ENCODE measurements around the gene KREMEN2.
A peak's percentile ranks its signal among the peaks of the same experiment; 100 is the strongest.

Gene KREMEN2

GRCh38 chr16:2966808-2967191 is 2.7 kb downstream of the KREMEN2 start:
- Mint-ChIP-seq H3K36me3 (ENCODE audit: low read depth) (peaks cover 5% of the 10 kb centered on the region), H3K9me3 (no peaks in the 10 kb centered on the region), H3K4me1 (peaks cover 37% of the 10 kb centered on the region), H3K27me3 (peaks cover 39% of the 10 kb centered on the region), H3K4me3 (no peak overlapping the region), H3K27ac (no peak overlapping the region)
- DNase-seq (no peak), ATAC-seq (no peak)

- Mint-ChIP-seq H3K27ac (no peak overlapping the region), H3K36me3 (ENCODE audit: low read depth) (peaks cover 9% of the 10 kb centered on the region), H3K27me3 (peaks cover 36% of the 10 kb centered on the region), H3K4me1 (peaks cover 37% of the 10 kb centered on the region), H3K9me3 (no peaks in the 10 kb centered on the region), H3K4me3 (no peak overlapping the region)
- no peak for ATAC-seq
- no peak for DNase-seq
Measured at GRCh38 chr16:2967211-2967631, 3.1 kb downstream of the KREMEN2 start.

- Mint-ChIP-seq H3K27ac (no peak overlapping the region), H3K36me3 (ENCODE audit: low read depth) (peaks cover 15% of the 10 kb centered on the region), H3K9me3 (no peaks in the 10 kb centered on the region), H3K4me3 (no peak overlapping the region), H3K4me1 (peaks cover 37% of the 10 kb centered on the region), H3K27me3 (peaks cover 32% of the 10 kb centered on the region)
- no peak for ATAC-seq
- no peak for DNase-seq
Measured at GRCh38 chr16:2967721-2968161, 3.7 kb downstream of the KREMEN2 start.

- Mint-ChIP-seq H3K27ac (no peak overlapping the region), H3K9me3 (no peaks in the 10 kb centered on the region), H3K4me3 (peak overlapping the region; percentile 69), H3K36me3 (ENCODE audit: low read depth) (peaks cover 17% of the 10 kb centered on the region), H3K4me1 (peaks cover 34% of the 10 kb centered on the region), H3K27me3 (peaks cover 30% of the 10 kb centered on the region)
- DNase-seq (no peak), ATAC-seq (no peak)
Measured at GRCh38 chr16:2968368-2968737, 4.3 kb downstream of the KREMEN2 start.

- H3K9me3 Mint-ChIP-seq = no peaks in the 10 kb centered on the region
- ATAC-seq (peak; percentile 68), DNase-seq (peak; percentile 88)
- peaks cover 27% of the 10 kb centered on the region for H3K27me3 Mint-ChIP-seq
- peaks cover 18% of the 10 kb centered on the region for H3K36me3 Mint-ChIP-seq (ENCODE audit: low read depth)
- H3K4me3 Mint-ChIP-seq = peak within 1 kb of the TSS; percentile 74
- H3K4me1 Mint-ChIP-seq = peaks cover 31% of the 10 kb centered on the region
- no peak within 1 kb of the TSS for H3K27ac Mint-ChIP-seq
Measured at GRCh38 chr16:2968738-2969544, 4.9 kb downstream of the KREMEN2 start, which contains the start of gene PAQR4. PAQR4 (plus strand) TSS chr16:2969348; CDS start chr16:2969675, 327 bp downstream.

GRCh38 chr16:2969545-2970521 is 5.8 kb downstream of the KREMEN2 start:
- H3K36me3 Mint-ChIP-seq (ENCODE audit: low read depth) = peaks cover 18% of the 10 kb centered on the region
- no peaks in the 10 kb centered on the region for H3K9me3 Mint-ChIP-seq
- H3K4me1 Mint-ChIP-seq = peaks cover 28% of the 10 kb centered on the region
- ATAC-seq (peak; percentile 78), DNase-seq (peak; percentile 90)
- peaks cover 24% of the 10 kb centered on the region for H3K27me3 Mint-ChIP-seq
- peak overlapping the region; percentile 74 for H3K4me3 Mint-ChIP-seq
- H3K27ac Mint-ChIP-seq = no peak overlapping the region

GRCh38 chr16:2970563-2970962 is 6.5 kb downstream of the KREMEN2 start:
- peaks cover 19% of the 10 kb centered on the region for H3K27me3 Mint-ChIP-seq
- H3K4me3 Mint-ChIP-seq = peak overlapping the region; percentile 74
- ATAC-seq = no peak
- no peak overlapping the region for H3K27ac Mint-ChIP-seq
- peaks cover 24% of the 10 kb centered on the region for H3K4me1 Mint-ChIP-seq
- H3K9me3 Mint-ChIP-seq = no peaks in the 10 kb centered on the region
- H3K36me3 Mint-ChIP-seq (ENCODE audit: low read depth) = peaks cover 18% of the 10 kb centered on the region
- DNase-seq = no peak

GRCh38 chr16:2971134-2971984 is 7.3 kb downstream of the KREMEN2 start:
- no peak overlapping the region for H3K27ac Mint-ChIP-seq
- H3K36me3 Mint-ChIP-seq (ENCODE audit: low read depth) = peaks cover 18% of the 10 kb centered on the region
- H3K27me3 Mint-ChIP-seq = peaks cover 12% of the 10 kb centered on the region
- peak overlapping the region; percentile 74 for H3K4me3 Mint-ChIP-seq
- no peak for ATAC-seq
- no peak for DNase-seq
- H3K9me3 Mint-ChIP-seq = no peaks in the 10 kb centered on the region
- H3K4me1 Mint-ChIP-seq = peaks cover 20% of the 10 kb centered on the region

GRCh38 chr16:2971985-2972784 is 8.1 kb downstream of the KREMEN2 start:
- ATAC-seq (no peak), DNase-seq (no peak)
- no peaks in the 10 kb centered on the region for H3K9me3 Mint-ChIP-seq
- H3K4me1 Mint-ChIP-seq = peaks cover 20% of the 10 kb centered on the region
- peaks cover 10% of the 10 kb centered on the region for H3K27me3 Mint-ChIP-seq
- peaks cover 18% of the 10 kb centered on the region for H3K36me3 Mint-ChIP-seq (ENCODE audit: low read depth)
- H3K27ac Mint-ChIP-seq = peak overlapping the region; percentile 59
- peak overlapping the region; percentile 42 for H3K4me3 Mint-ChIP-seq

GRCh38 chr16:2973093-2973492 is 9.0 kb downstream of the KREMEN2 start:
- no peak overlapping the region for H3K4me3 Mint-ChIP-seq
- H3K36me3 Mint-ChIP-seq (ENCODE audit: low read depth) = peaks cover 25% of the 10 kb centered on the region
- H3K27ac Mint-ChIP-seq = no peak overlapping the region
- peaks cover 17% of the 10 kb centered on the region for H3K4me1 Mint-ChIP-seq
- ATAC-seq (no peak), DNase-seq (no peak)
- no peaks in the 10 kb centered on the region for H3K9me3 Mint-ChIP-seq
- H3K27me3 Mint-ChIP-seq = peaks cover 5% of the 10 kb centered on the region

GRCh38 chr16:2973605-2974318 is 9.7 kb downstream of the KREMEN2 start:
- Mint-ChIP-seq H3K9me3 (no peaks in the 10 kb centered on the region), H3K4me1 (peaks cover 10% of the 10 kb centered on the region), H3K27ac (no peak overlapping the region), H3K27me3 (no peaks in the 10 kb centered on the region), H3K4me3 (no peak overlapping the region), H3K36me3 (ENCODE audit: low read depth) (peaks cover 28% of the 10 kb centered on the region)
- ATAC-seq (no peak), DNase-seq (no peak)

GRCh38 chr16:2974319-2975056 is 10.4 kb downstream of the KREMEN2 start:
- Mint-ChIP-seq H3K27me3 (no peaks in the 10 kb centered on the region), H3K27ac (no peak overlapping the region), H3K4me3 (no peak overlapping the region), H3K36me3 (ENCODE audit: low read depth) (peaks cover 31% of the 10 kb centered on the region), H3K9me3 (no peaks in the 10 kb centered on the region), H3K4me1 (peaks cover 13% of the 10 kb centered on the region)
- no peak for DNase-seq
- ATAC-seq = no peak

Measured in activated naive CD8-positive, alpha-beta T cell treated with anti-CD3 and anti-CD28 coated beads, Interleukin-2, amount 50 U/mL, for 24 hours (primary cell).